ENCODE results near the gene IRF2.
"Not testable (repeated sequence)": the region's sequence is repeated elsewhere in the genome, so short reads cannot be mapped to it uniquely, and the experiment has no call there.

Gene IRF2

GRCh38 chr4:184346682-184347081, 127.7 kb downstream of the IRF2 start:
- DNase-seq (ENCODE audit: low spot score), result no peak

GRCh38 chr4:184346273-184346672, 128.1 kb downstream of the IRF2 start:
- not testable (repeated sequence) for DNase-seq (ENCODE audit: low spot score)

DNA sequence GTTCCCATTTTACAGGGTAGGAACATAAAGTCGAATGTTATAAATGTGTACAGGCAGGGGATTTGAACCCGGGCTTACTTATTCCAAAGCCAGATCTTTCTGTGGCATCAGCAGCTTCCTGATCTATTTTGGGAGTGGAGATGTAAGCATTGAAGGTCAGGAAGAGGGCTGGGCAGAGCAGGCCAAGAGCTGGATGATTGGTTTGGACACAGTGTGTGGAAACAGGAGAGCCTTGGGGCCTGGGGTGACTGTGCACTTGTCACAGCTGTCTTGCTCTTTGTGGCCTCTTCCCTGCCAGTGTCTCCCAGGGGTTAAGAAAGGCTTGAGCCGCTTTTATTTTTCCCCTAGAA, 128.8 kb downstream of the IRF2 start:
- no peak for DNase-seq (ENCODE audit: low spot score)

DNA sequence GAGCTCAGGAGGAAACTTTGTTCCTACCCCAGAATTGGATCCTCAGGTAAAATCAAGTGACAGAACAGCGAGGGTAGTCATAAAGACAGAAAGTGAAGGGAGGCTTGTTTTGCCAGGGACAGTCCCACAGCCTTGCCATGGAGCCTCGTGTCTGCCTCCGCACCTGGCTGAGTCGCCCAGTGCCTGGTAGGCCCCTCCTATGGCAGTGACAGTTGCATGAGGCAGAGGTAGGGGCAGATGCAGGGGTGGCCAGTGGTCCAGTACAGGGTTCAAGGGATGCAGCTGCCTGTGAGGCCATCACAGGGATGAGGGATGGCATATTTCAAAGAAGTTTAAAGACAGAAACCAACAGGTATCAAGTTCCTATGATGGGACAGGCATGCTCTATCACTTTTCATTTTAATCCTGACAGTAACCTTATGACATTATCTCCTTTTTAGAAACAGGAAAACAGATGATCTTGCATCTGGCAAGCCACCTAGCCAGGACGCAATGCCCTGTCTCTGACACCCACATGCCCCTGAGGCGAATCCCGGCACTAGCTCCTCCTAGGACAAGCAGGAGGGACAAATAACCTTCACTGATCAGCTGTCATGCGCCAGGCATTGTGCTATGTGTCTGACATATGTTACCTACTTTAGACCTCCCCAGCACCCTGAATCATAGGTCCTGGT, 129.3 kb downstream of the IRF2 start:
- DNase-seq (ENCODE audit: low spot score), result no peak

DNA sequence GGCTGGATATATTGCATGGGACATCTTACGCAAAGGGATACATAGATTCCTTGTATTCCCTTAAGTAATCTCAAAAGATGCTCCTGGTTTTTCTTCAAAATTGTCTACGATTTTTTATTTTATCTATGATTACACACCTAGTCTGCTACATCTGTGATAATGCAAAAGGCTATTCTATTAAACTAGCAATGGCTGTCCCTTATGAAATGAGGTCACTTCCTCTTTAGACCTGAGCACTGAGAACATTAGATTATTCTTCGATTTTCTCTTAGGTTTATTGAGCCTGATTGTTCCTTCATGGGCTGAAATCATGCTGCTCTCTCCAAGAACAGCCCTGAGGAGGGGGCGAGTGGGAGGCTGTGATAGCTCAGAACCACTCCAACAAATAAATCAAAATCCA, 129.9 kb downstream of the IRF2 start:
- DNase-seq (ENCODE audit: low spot score), result no peak

DNA sequence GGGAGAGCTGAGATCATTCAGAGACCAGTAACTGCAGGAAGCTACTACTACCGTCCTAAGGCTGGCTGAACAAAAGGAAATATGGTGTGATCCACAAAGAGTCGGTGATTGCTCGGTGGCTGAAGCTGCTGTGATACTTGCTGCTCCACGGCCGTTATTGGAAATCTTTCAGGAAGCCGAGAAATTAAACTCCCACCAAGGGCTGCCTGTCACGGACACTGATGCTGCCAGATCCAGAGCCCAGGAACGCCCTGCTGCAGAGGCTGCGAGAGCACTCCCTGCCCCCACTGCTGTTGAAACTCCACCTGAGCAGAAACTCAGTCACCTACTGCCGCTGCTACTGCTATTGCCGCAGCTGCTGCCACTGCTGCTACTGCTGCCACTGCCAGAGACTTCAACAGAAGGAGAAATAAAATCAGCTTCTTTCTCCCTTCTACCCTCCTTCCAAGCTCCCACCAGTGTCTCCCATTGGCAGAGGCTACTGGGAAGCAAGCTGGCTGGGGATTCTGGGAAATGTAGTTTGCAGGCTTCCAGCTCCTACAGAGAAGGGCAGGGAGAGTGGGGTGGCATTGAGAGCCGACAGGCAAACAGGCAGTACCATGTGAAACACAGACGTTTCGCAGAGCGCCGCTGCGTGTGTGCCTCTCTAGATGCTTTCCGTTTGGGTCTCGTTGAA, 130.7 kb downstream of the IRF2 start:
- DNase-seq (ENCODE audit: low spot score), result peak; percentile 84

- DNase-seq (ENCODE audit: low spot score), result not testable (repeated sequence)
Observed at GRCh38 chr4:184342857-184343237, 131.5 kb downstream of the IRF2 start.

GRCh38 chr4:184342167-184342856, 132.0 kb downstream of the IRF2 start:
- DNase-seq (ENCODE audit: low spot score), result no peak

- DNase-seq (ENCODE audit: low spot score), result not testable (repeated sequence)
Observed at GRCh38 chr4:184339398-184340193, 134.8 kb downstream of the IRF2 start.

DNA sequence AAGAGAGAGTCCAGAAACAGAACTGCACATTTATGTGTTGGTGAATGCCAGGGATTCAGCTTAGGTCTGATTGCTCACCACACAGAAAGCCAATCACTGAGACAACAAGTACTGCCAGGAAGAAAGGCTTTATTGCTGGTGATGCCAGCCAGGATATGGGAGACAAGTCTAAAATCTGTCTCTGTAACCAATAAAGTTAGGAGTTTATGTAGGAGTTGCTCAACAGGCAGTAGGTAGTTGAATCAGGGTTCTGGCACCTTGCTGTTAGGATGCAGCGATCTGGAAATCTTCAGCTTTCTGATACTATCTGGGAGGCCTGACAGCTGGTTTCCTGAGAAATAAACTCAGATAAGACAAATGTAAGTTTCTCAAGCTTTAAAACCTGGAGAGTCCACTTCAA, 136.4 kb downstream of the IRF2 start:
- no peak for DNase-seq (ENCODE audit: low spot score)
